ENCODE measurements around the gene FALEC. TPM values are rescaled to one million over a fixed set of nuclear protein-coding genes. Genes with fewer than 3 reads are reported as not detected.
A peak's percentile ranks its signal among the peaks of the same experiment; 100 is the strongest.
"Not testable (repeated sequence)": the region's sequence is repeated elsewhere in the genome, so short reads cannot be mapped to it uniquely, and the experiment has no call there.

Gene FALEC
- total and polyA plus RNA-seq, 12 donors = 0.40 to 0.61 (median 0.50) TPM; not detected in 9

GRCh38 chr1:150563340-150564038 lies 47.9 kb downstream of the FALEC start:
- H3K36me3 ChIP-seq (replicated peaks in 1 of 2) = no peaks in the 10 kb centered on the region
- 36 to 42% (median 40%) methylated on average over 4 of the region's 4 CpGs for WGBS, 4 donors
- H3K27me3 ChIP-seq = no peaks in the 10 kb centered on the region
- peaks cover 72 to 90% of the 10 kb centered on the region in 2 donors for H3K4me1 ChIP-seq (replicated peaks in 1 of 2)
- TF ChIP-seq POLR2A (IDR thresholded peaks at IDR 0.05) (no peak), CTCF (IDR thresholded peaks at IDR 0.05) (no peak)
- intact Hi-C loops (cut with DNase I) = loop anchor here in 1 of 2 donors (5.0 kb wide), 1 partner anchor 59 kb away; no protein-coding TSS in a partner anchor
- H3K27ac ChIP-seq = peak overlapping the region; percentile 96 to 100 (median 100)
- H3K4me3 ChIP-seq = no peak overlapping the region
- H3K9me3 ChIP-seq (replicated peaks in 1 of 3) = no peaks in the 10 kb centered on the region
- DNase-seq = peak in 5 of 7 donors; percentile 63 to 76 (median 67)

DNA sequence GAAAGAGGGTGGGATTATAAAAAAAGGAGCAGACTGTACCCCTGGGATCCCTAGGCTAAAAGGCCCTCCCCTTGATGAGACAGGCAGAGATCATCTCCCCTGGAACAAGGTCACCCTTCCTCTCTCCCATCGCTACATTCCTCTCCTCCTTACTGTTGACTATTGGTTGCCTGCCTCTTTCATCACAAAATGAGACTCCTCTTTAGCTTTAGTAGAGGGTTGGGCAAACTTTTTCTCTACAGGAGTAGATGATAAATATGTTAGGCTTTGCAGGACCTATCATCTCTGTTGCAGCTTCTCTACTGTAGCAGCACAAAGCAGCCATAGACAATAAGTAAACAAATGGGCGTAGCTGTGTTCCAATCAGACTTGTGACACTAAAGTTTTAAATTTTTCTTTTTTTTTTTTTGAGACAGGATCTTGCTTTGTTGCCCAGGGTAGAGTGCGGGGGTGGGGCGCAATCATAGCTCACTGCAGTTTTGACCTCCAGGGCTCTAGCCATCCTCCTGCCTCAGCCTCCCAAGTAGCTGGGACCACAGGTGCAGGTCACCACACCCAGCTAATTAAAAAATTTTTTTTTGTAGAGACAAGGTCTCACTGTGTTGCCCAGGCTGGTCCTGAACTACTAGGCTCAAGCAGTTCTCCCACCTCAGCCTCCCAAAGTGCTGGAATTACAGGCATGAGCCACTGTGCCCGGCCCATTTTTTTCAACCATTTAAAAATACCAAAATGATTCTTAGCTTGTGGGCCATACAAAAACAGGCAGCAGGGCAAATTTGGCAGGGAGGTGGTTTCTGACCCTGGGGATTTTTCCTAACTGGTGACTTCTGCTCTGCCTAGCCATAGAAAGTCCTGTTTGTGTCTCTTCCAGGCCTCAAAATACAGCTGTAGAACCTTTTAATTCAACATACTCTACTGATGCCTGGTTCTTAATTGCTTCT lies 48.8 kb downstream of the FALEC start:
- H3K4me3 ChIP-seq = no peak overlapping the region
- peaks cover 74 to 93% of the 10 kb centered on the region in 2 donors for H3K4me1 ChIP-seq (replicated peaks in 1 of 2)
- peak overlapping the region; percentile 17 to 100 (median 99) for H3K27ac ChIP-seq
- H3K27me3 ChIP-seq = no peaks in the 10 kb centered on the region
- peak in 2 of 7 donors; percentile 49 to 63 for DNase-seq
- no peaks in the 10 kb centered on the region for H3K36me3 ChIP-seq (replicated peaks in 1 of 2)
- WGBS, 4 donors = 71 to 77% (median 73%) methylated on average over 5 of the region's 5 CpGs
- intact Hi-C loops (cut with DNase I) = loop anchor here in 1 of 2 donors (5.0 kb wide), 1 partner anchor 58 kb away; no protein-coding TSS in a partner anchor
- H3K9me3 ChIP-seq (replicated peaks in 1 of 3) = no peaks in the 10 kb centered on the region
- no peak for TF ChIP-seq POLR2A (IDR thresholded peaks at IDR 0.05)
- no peak for TF ChIP-seq CTCF (IDR thresholded peaks at IDR 0.05)

DNA sequence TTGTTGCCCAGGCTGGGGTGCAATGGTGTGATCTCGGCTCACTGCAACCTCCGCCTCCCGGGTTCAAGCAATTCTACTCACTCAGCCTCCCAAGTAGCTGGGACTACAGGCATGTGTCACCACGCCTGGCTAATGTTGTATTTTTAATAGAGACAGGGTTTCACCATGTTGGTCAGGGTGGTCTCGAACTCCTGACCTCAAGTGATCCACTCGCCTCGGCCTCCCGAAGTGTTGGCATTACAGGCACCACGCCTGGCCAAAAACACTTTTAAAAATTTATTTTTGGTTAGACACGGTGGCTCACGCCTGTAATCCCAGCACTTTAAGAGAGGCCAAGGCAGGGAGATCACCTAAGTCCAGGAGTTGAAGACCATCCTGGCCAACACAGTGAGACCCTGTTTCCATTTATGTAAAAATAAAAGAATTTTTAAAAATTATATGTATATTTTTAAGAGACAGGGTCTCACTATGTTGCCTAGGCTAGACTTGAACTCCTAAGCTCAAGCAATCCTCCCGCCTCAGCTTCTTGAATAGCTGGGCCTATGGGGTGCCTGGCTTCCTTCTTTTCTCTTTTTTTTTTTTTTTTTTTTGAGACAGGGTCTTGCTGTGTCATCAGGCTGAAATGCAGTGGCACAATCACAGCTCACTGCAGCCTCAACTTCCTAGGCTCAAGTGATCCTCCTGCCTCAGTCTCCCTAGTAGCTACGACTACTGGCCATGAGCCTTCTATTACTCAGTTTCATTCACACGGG lies 49.9 kb downstream of the FALEC start:
- H3K9me3 ChIP-seq (replicated peaks in 1 of 3); H3K4me3 ChIP-seq; H3K27me3 ChIP-seq; intact Hi-C loops (cut with DNase I); H3K36me3 ChIP-seq (replicated peaks in 1 of 2): not testable (repeated sequence)
- 83 to 88% (median 87%) methylated on average over 14 of the region's 14 CpGs for WGBS, 4 donors
- peaks cover 63 to 93% of the 10 kb centered on the region in 2 donors for H3K4me1 ChIP-seq (replicated peaks in 1 of 2)
- peak overlapping the region in 3 of 5 donors; percentile 89 to 100 (median 96) for H3K27ac ChIP-seq
- DNase-seq = peak in 1 of 7 donors; percentile 14

DNA sequence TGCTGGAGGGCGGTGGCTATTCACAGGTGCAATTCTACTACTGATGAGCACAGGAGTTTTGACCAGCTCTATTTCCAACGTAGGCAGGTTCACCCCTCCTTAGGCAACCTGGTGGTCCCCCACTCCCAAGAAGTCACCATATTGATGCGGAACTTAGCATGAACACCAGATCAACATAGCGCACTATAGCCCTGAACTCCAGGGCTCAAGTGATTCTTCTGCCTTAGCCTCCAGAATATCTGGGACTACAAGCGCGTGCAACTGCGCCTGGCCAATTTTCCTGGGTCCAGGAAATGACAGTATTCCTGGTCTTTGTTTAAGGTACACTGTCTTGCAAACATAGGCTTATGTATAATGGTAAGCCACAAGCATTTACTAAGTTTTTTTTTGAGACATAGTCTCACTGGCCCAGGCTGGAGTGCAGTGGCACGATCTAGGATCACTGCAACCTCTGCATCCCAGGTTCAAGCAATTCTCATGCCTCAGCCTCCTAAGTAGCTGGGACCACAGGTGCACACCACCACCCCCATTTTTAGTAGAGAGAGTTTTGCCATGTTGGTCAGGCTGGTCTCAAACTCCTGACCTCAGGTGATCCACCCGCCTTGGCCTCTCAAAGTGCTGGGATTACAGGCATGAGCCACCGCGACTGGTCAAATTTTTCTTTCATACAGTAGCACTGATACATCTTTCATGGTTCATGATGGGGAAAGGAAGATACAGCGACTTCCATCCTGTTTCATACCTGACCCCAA lies 51.2 kb downstream of the FALEC start:
- H3K36me3 ChIP-seq (replicated peaks in 1 of 2) = peaks cover 0 to 16% of the 10 kb centered on the region in 2 donors
- H3K4me1 ChIP-seq (replicated peaks in 1 of 2) = peaks cover 64 to 100% of the 10 kb centered on the region in 2 donors
- H3K27me3 ChIP-seq = no peaks in the 10 kb centered on the region
- peak in 1 of 7 donors; percentile 15 for DNase-seq
- WGBS, 4 donors = 84 to 88% (median 88%) methylated on average over 11 to 12 of the region's 12 CpGs
- no peaks in the 10 kb centered on the region for H3K9me3 ChIP-seq (replicated peaks in 1 of 3)
- no peak overlapping the region for H3K4me3 ChIP-seq
- intact Hi-C loops (cut with DNase I) = no loop called here
- H3K27ac ChIP-seq = peak overlapping the region in 4 of 5 donors; percentile 59 to 100 (median 80)
- TF ChIP-seq POLR2A (IDR thresholded peaks at IDR 0.05) (no peak), CTCF (IDR thresholded peaks at IDR 0.05) (no peak)

Data from adrenal gland (tissue), 12 donors.